Mesendoderm (in vitro differentiated cells): Measurements from ENCODE around the gene DERA.

Source experiments
- DNase-seq: peaks from one replicate; pipeline ENCODE4 v3.0.0; 2013
- H2AK5ac ChIP-seq: 2 replicates; pipeline ENCODE4 v1.6.1; 2013; ENCODE audit warnings: low read length, inconsistent platforms
- H2BK120ac ChIP-seq: 2 replicates; pipeline ENCODE4 v1.6.1; 2013; ENCODE audit warnings: low read depth, mild to moderate bottlenecking, low read length, moderate library complexity, mixed read lengths
- H2BK15ac ChIP-seq: replicated peaks from 2 replicates; pipeline ENCODE4 v1.6.1; 2013; ENCODE audit warnings: low read depth, mild to moderate bottlenecking, moderate library complexity
- H2BK5ac ChIP-seq: 2 replicates; pipeline ENCODE4 v1.6.1; 2013; ENCODE audit warnings: low read length, inconsistent platforms
- H3K18ac ChIP-seq: 2 replicates; pipeline ENCODE4 v1.6.1; 2013; ENCODE audit warnings: mild to moderate bottlenecking, low read length, mixed read lengths
- H3K23ac ChIP-seq: one replicate; pipeline ENCODE4 v1.6.1; 2013; ENCODE audit warnings: low read length
- H3K27ac ChIP-seq: 2 replicates; pipeline ENCODE4 v1.5.1; 2013; ENCODE audit warnings: low read depth, mild to moderate bottlenecking, inconsistent platforms, low read length, moderate library complexity
- H3K27me3 ChIP-seq: 2 replicates; pipeline ENCODE4 v1.6.1; 2013; ENCODE audit warnings: low read length, control low read depth, mild to moderate bottlenecking, inconsistent platforms; ENCODE audit not compliant: insufficient read depth, poor library complexity
- H3K36me3 ChIP-seq: 2 replicates; pipeline ENCODE4 v1.6.1; 2013; ENCODE audit warnings: low read length, inconsistent platforms; ENCODE audit not compliant: control insufficient read depth, insufficient read depth
- H3K4ac ChIP-seq: one replicate; pipeline ENCODE4 v1.6.1; 2013; ENCODE audit warnings: low read depth, mild to moderate bottlenecking, low read length, moderate library complexity
- H3K4me1 ChIP-seq: 2 replicates; pipeline ENCODE4 v1.6.1; 2013; ENCODE audit warnings: low read depth, low read length, inconsistent platforms; ENCODE audit not compliant: control insufficient read depth
- H3K4me2 ChIP-seq: 2 replicates; pipeline ENCODE4 v1.6.1; 2013; ENCODE audit warnings: low read length
- H3K4me3 ChIP-seq: 2 replicates; pipeline ENCODE4 v1.5.1; 2013; ENCODE audit warnings: mild to moderate bottlenecking, low read length
- H3K56ac ChIP-seq: one replicate; pipeline ENCODE4 v1.6.1; 2013; ENCODE audit warnings: low read length
- H3K79me1 ChIP-seq: 2 replicates; pipeline ENCODE4 v1.6.1; 2013; ENCODE audit warnings: low read length, inconsistent platforms
- H3K79me2 ChIP-seq: 2 replicates; pipeline ENCODE4 v1.6.1; 2013; ENCODE audit warnings: mild to moderate bottlenecking, low read length; ENCODE audit not compliant: control insufficient read depth, insufficient read depth
- H3K9ac ChIP-seq: 2 replicates; pipeline ENCODE4 v1.6.1; 2013; ENCODE audit warnings: low read length, inconsistent platforms
- H4K5ac ChIP-seq: one replicate; pipeline ENCODE4 v1.6.1; 2013; ENCODE audit warnings: low read length
- H4K8ac ChIP-seq: one replicate; pipeline ENCODE4 v1.6.1; 2013; ENCODE audit warnings: low read depth, mild to moderate bottlenecking, control low read depth, low read length, moderate library complexity
- WGBS: extraction: QIAGEN DNeasy Blood & Tissue Kit; methylation state at CpG from one replicate; pipeline ENCODE4 v1.1.7; 2013; ENCODE audit warnings: low lambda C conversion rate, missing lambda C conversion rate; ENCODE audit not compliant: insufficient coverage; ENCODE audit errors: extremely low coverage; 5-methylcytosine and 5-hydroxymethylcytosine counted together

The DERA gene

GRCh38 chr12:15893260-15893659, 17.9 kb upstream of the DERA start:
- Histone ChIP-seq H2AK5ac (no peak overlapping the region), H2BK5ac (no peak overlapping the region), H3K18ac (no peak overlapping the region), H4K8ac (no peak overlapping the region), H3K36me3 (peaks cover 2% of the 10 kb centered on the region), H3K27me3 (no peaks in the 10 kb centered on the region), H3K9ac (no peak overlapping the region), H2BK15ac (no peak overlapping the region), H3K27ac (no peak overlapping the region), H2BK120ac (no peak overlapping the region), H4K5ac (no peak overlapping the region), H3K23ac (no peak overlapping the region), H3K79me2 (peaks cover 2% of the 10 kb centered on the region), H3K4ac (no peak overlapping the region), H3K56ac (no peak overlapping the region), H3K4me1 (no peaks in the 10 kb centered on the region), H3K4me2 (no peak overlapping the region), H3K79me1 (no peaks in the 10 kb centered on the region), H3K4me3 (no peak overlapping the region)
- no peak for DNase-seq
- WGBS: no CpG with 5 or more reads among the region's 3 CpGs

GRCh38 chr12:15896867-15897266, 14.3 kb upstream of the DERA start:
- H3K9ac ChIP-seq: no peak overlapping the region
- no peak overlapping the region for H3K18ac ChIP-seq
- no peak overlapping the region for H2BK120ac ChIP-seq
- no peak overlapping the region for H4K8ac ChIP-seq
- H3K27me3 ChIP-seq: no peaks in the 10 kb centered on the region
- no peak overlapping the region for H3K23ac ChIP-seq
- H2BK5ac ChIP-seq: no peak overlapping the region
- H3K36me3 ChIP-seq: peaks cover 5% of the 10 kb centered on the region
- H4K5ac ChIP-seq: no peak overlapping the region
- H3K79me2 ChIP-seq: no peaks in the 10 kb centered on the region
- no peak overlapping the region for H3K27ac ChIP-seq
- DNase-seq: no peak
- H3K4me1 ChIP-seq: no peaks in the 10 kb centered on the region
- H3K4me2 ChIP-seq: no peak overlapping the region
- no peaks in the 10 kb centered on the region for H3K79me1 ChIP-seq
- WGBS: no CpG with 5 or more reads among the region's 1 CpG
- no peak overlapping the region for H3K56ac ChIP-seq
- no peak overlapping the region for H2BK15ac ChIP-seq
- no peak overlapping the region for H2AK5ac ChIP-seq
- H3K4me3 ChIP-seq: no peak overlapping the region
- H3K4ac ChIP-seq: no peak overlapping the region

- Histone ChIP-seq H2AK5ac (no peak overlapping the region), H4K8ac (no peak overlapping the region), H3K27me3 (no peaks in the 10 kb centered on the region), H4K5ac (no peak overlapping the region), H2BK5ac (no peak overlapping the region), H3K18ac (no peak overlapping the region), H2BK120ac (no peak overlapping the region), H3K23ac (no peak overlapping the region), H2BK15ac (no peak overlapping the region), H3K9ac (no peak overlapping the region), H3K4ac (no peak overlapping the region), H3K36me3 (peaks cover 5% of the 10 kb centered on the region), H3K56ac (no peak overlapping the region), H3K79me1 (no peaks in the 10 kb centered on the region), H3K4me1 (no peaks in the 10 kb centered on the region), H3K27ac (no peak overlapping the region), H3K4me2 (no peak overlapping the region), H3K79me2 (no peaks in the 10 kb centered on the region), H3K4me3 (no peak overlapping the region)
- no CpG with 5 or more reads among the region's 2 CpGs for WGBS
- no peak for DNase-seq
Measured at GRCh38 chr12:15897433-15897832, 13.7 kb upstream of the DERA start.

GRCh38 chr12:15899282-15899870, 11.8 kb upstream of the DERA start:
- no peak overlapping the region for H3K4me2 ChIP-seq
- DNase-seq: no peak
- H4K5ac ChIP-seq: no peak overlapping the region
- no peak overlapping the region for H3K27ac ChIP-seq
- H3K18ac ChIP-seq: no peak overlapping the region
- no peaks in the 10 kb centered on the region for H3K79me1 ChIP-seq
- H2BK120ac ChIP-seq: no peak overlapping the region
- H3K36me3 ChIP-seq: peaks cover 4% of the 10 kb centered on the region
- H3K4ac ChIP-seq: no peak overlapping the region
- H3K4me1 ChIP-seq: no peaks in the 10 kb centered on the region
- H4K8ac ChIP-seq: no peak overlapping the region
- no peaks in the 10 kb centered on the region for H3K79me2 ChIP-seq
- H3K56ac ChIP-seq: no peak overlapping the region
- no peak overlapping the region for H2BK5ac ChIP-seq
- no peak overlapping the region for H2BK15ac ChIP-seq
- no peak overlapping the region for H3K23ac ChIP-seq
- no peak overlapping the region for H2AK5ac ChIP-seq
- no peak overlapping the region for H3K4me3 ChIP-seq
- no peaks in the 10 kb centered on the region for H3K27me3 ChIP-seq
- H3K9ac ChIP-seq: no peak overlapping the region

GRCh38 chr12:15904378-15904920, 6.7 kb upstream of the DERA start:
- H3K23ac ChIP-seq: no peak overlapping the region
- no peaks in the 10 kb centered on the region for H3K4me1 ChIP-seq
- H3K4me3 ChIP-seq: no peak overlapping the region
- H3K4me2 ChIP-seq: no peak overlapping the region
- DNase-seq: no peak
- no peak overlapping the region for H3K27ac ChIP-seq
- H3K79me1 ChIP-seq: no peaks in the 10 kb centered on the region
- H3K27me3 ChIP-seq: no peaks in the 10 kb centered on the region
- H4K8ac ChIP-seq: no peak overlapping the region
- no peaks in the 10 kb centered on the region for H3K79me2 ChIP-seq
- H2BK5ac ChIP-seq: no peak overlapping the region
- no peak overlapping the region for H2BK15ac ChIP-seq
- H3K4ac ChIP-seq: no peak overlapping the region
- peaks cover 4% of the 10 kb centered on the region for H3K36me3 ChIP-seq
- H2BK120ac ChIP-seq: no peak overlapping the region
- H3K56ac ChIP-seq: no peak overlapping the region
- no peak overlapping the region for H3K18ac ChIP-seq
- H4K5ac ChIP-seq: no peak overlapping the region
- WGBS: no CpG with 5 or more reads among the region's 5 CpGs
- no peak overlapping the region for H2AK5ac ChIP-seq
- no peak overlapping the region for H3K9ac ChIP-seq

- WGBS: no CpG with 5 or more reads among the region's 5 CpGs
- Histone ChIP-seq H2BK5ac (no peak overlapping the region), H3K27ac (no peak overlapping the region), H2BK15ac (no peak overlapping the region), H2BK120ac (peak overlapping the region; percentile 45), H3K4me3 (no peak overlapping the region), H3K36me3 (no peaks in the 10 kb centered on the region), H3K79me1 (no peaks in the 10 kb centered on the region), H3K79me2 (no peaks in the 10 kb centered on the region), H3K9ac (peak overlapping the region; percentile 50), H4K5ac (no peak overlapping the region), H3K18ac (peak overlapping the region; percentile 19), H4K8ac (peak overlapping the region; percentile 28), H3K27me3 (no peaks in the 10 kb centered on the region), H3K4me2 (peak overlapping the region; percentile 15), H3K4ac (no peak overlapping the region), H3K56ac (no peak overlapping the region), H3K4me1 (no peaks in the 10 kb centered on the region), H2AK5ac (no peak overlapping the region), H3K23ac (no peak overlapping the region)
- DNase-seq: no peak
Measured at GRCh38 chr12:15910468-15910863, 666 bp upstream of the DERA start.
